Activated CD8-positive, alpha-beta memory T cell treated with anti-CD3 and anti-CD28 coated beads, Interleukin-2, amount 50 U/mL, for 1 hour (primary cell): Measurements from ENCODE around the gene UGT1A8.

Experiments used
- DNase-seq: peaks from one replicate; pipeline ENCODE4 v3.0.0-alpha.2; 2020; ENCODE audit errors: extremely low read depth

The UGT1A8 gene

GRCh38 chr2:233764264-233764663 lies 146.8 kb downstream of the UGT1A8 start:
- no peak for DNase-seq

- DNase-seq, result no peak
Measured at GRCh38 chr2:233764761-233765160, 147.3 kb downstream of the UGT1A8 start.

- DNase-seq, result no peak
Measured at GRCh38 chr2:233766416-233766815, 149.0 kb downstream of the UGT1A8 start.

GRCh38 chr2:233768076-233768475 lies 150.6 kb downstream of the UGT1A8 start:
- DNase-seq, result no peak

GRCh38 chr2:233769260-233769659 lies 151.8 kb downstream of the UGT1A8 start:
- DNase-seq, result no peak

- no peak for DNase-seq
Measured at GRCh38 chr2:233772153-233772552, 154.7 kb downstream of the UGT1A8 start.

GRCh38 chr2:233772583-233772982 lies 155.2 kb downstream of the UGT1A8 start:
- no peak for DNase-seq

GRCh38 chr2:233773854-233774253 lies 156.4 kb downstream of the UGT1A8 start:
- no peak for DNase-seq

GRCh38 chr2:233775414-233775813 lies 158.0 kb downstream of the UGT1A8 start:
- DNase-seq, result no peak

- DNase-seq, result no peak
Measured at GRCh38 chr2:233778030-233778429, 160.6 kb downstream of the UGT1A8 start, which contains the start of gene MROH2A. MROH2A (plus strand) TSS chr2:233778330; CDS start chr2:233779359, 1,029 bp downstream.

- DNase-seq, result no peak
Measured at GRCh38 chr2:233779722-233780121, 162.3 kb downstream of the UGT1A8 start.

GRCh38 chr2:233780771-233781170 lies 163.3 kb downstream of the UGT1A8 start:
- DNase-seq, result no peak

GRCh38 chr2:233789554-233789953 lies 172.1 kb downstream of the UGT1A8 start:
- DNase-seq, result no peak

- no peak for DNase-seq
Measured at GRCh38 chr2:233791151-233791882, 173.9 kb downstream of the UGT1A8 start.

- DNase-seq, result no peak
Measured at GRCh38 chr2:233791883-233792329, 174.5 kb downstream of the UGT1A8 start.

GRCh38 chr2:233792720-233793119 lies 175.3 kb downstream of the UGT1A8 start:
- DNase-seq, result no peak

GRCh38 chr2:233793465-233794127 lies 176.2 kb downstream of the UGT1A8 start:
- DNase-seq, result no peak

- no peak for DNase-seq
Measured at GRCh38 chr2:233794128-233794658, 176.8 kb downstream of the UGT1A8 start.

- DNase-seq, result no peak
Measured at GRCh38 chr2:233795735-233796171, 178.3 kb downstream of the UGT1A8 start.

- no peak for DNase-seq
Measured at GRCh38 chr2:233796254-233796653, 178.8 kb downstream of the UGT1A8 start.

- DNase-seq, result no peak
Measured at GRCh38 chr2:233798335-233799086, 181.1 kb downstream of the UGT1A8 start.

GRCh38 chr2:233799087-233799665 lies 181.7 kb downstream of the UGT1A8 start:
- no peak for DNase-seq
